ENCODE measurements around the gene LYSMD3.
"Not testable (repeated sequence)": the region's sequence is repeated elsewhere in the genome, so short reads cannot be mapped to it uniquely, and the experiment has no call there.

GRCh38 chr5:90576566-90576965, 47.2 kb upstream of the LYSMD3 start:
- not testable (repeated sequence) for TF ChIP-seq CTCF (conservative IDR thresholded peaks at IDR 0.05; ENCODE audit: low read depth, low read length); EZH2 (IDR thresholded peaks at IDR 0.05; ENCODE audit: borderline replicate concordance, low read depth, low read length, poor library complexity, severe bottlenecking)
